ENCODE data around the gene DLGAP1. TPM values are rescaled to one million over a fixed set of nuclear protein-coding genes. Genes with fewer than 3 reads are reported as not detected.

DLGAP1 gene
- total and polyA plus RNA-seq, 10 of the 15 experiments (the other 5 are each of a cell fraction or from before 2014, with no cell fraction given): 0.23 to 27.6 (median 1.9) TPM

GRCh38 chr18:4077204-4077603 lies 377.9 kb downstream of the DLGAP1 start (continued):
- no peak for TF ChIP-seq CUX1 (IDR thresholded peaks at IDR 0.05; ENCODE audit: insufficient replicate concordance, low read depth, low read length)

GRCh38 chr18:4074647-4075046 lies 380.5 kb downstream of the DLGAP1 start:
- Histone ChIP-seq H3K9ac (ENCODE audit: control insufficient read depth, insufficient read depth, low read length) (no peak overlapping the region), H3K27me3 (replicated peaks in 1 of 2; ENCODE audit: control insufficient read depth in 2 of 2, insufficient read depth in 2 of 2, low read length in 1 of 2) (no peaks in the 10 kb centered on the region), H4K20me1 (ENCODE audit: control insufficient read depth, insufficient read depth) (no peaks in the 10 kb centered on the region), H3K9me3 (replicated peaks; ENCODE audit: control insufficient read depth, insufficient read depth, low read length) (no peaks in the 10 kb centered on the region), H3K4me1 (ENCODE audit: control insufficient read depth, insufficient read depth, low read length) (no peaks in the 10 kb centered on the region), H3K4me2 (ENCODE audit: control insufficient read depth, insufficient read depth) (no peak overlapping the region), H3K36me3 (ENCODE audit: control insufficient read depth in 2 of 2, insufficient read depth in 2 of 2, low read length in 1 of 2) (no peaks in the 10 kb centered on the region), H3K4me3 (no peak overlapping the region), H2AFZ (ENCODE audit: control insufficient read depth, low read depth, low read length) (no peak overlapping the region), H3K79me2 (ENCODE audit: control insufficient read depth, insufficient read depth, low read length) (no peaks in the 10 kb centered on the region), H3K27ac (ENCODE audit: control insufficient read depth, insufficient read depth) (no peak overlapping the region)
- CTCF ChIA-PET: interaction anchor here (0.8 to 1.2 kb wide), 3 partner anchors 28 to 35 kb away, joined by 3 read pairs; no protein-coding TSS in a partner anchor
- WGBS (ENCODE audit: insufficient coverage, insufficient replicate concordance, low lambda C conversion rate, missing lambda C conversion rate): 33% methylated on average over 3 of the region's 3 CpGs
- FAIRE-seq (no peak), DNase-seq (ENCODE audit: low read depth, low spot score) (no peak), ATAC-seq (no peak)
- POLR2A ChIA-PET: interaction anchor here (1.5 kb wide), 1 partner anchor 11 kb away, joined by 4 read pairs; no protein-coding TSS in a partner anchor
- in situ Hi-C loops (cut with MboI): no loop called here
- RAD21 ChIA-PET (ENCODE audit: unreplicated experiment): interaction anchor here (0.7 to 1.5 kb wide), 3 partner anchors 26 to 532 kb away, joined by 3 to 5 read pairs (median 3); no protein-coding TSS in a partner anchor
- intact Hi-C loops (cut with micrococcal nuclease; ENCODE audit: unreplicated experiment): no loop called here
- TF ChIP-seq RELB (IDR thresholded peaks at IDR 0.05; ENCODE audit: low read depth) (no peak), TCF7 (IDR thresholded peaks at IDR 0.05; ENCODE audit: borderline replicate concordance) (no peak), MTA3 (IDR thresholded peaks at IDR 0.05; ENCODE audit: borderline replicate concordance, low read length) (no peak)
- SMC1A ChIA-PET (ENCODE audit: uncharacterized antibody, unreplicated experiment): interaction anchor here (1.0 to 5.7 kb wide), 11 partner anchors 18 to 983 kb away, joined by 3 to 28 read pairs (median 5); no protein-coding TSS in a partner anchor
- no TSS peak for BruUV-seq (replicated peaks)
